GM19099 (cell line): Measurements from ENCODE around the gene CREB5.

Experiments used
- POLR2A ChIP-seq: IDR thresholded peaks from 3 replicates; pipeline ENCODE4 v1.6.1; 2011; ENCODE audit warnings: low read depth; ENCODE audit not compliant: insufficient read length; ENCODE audit errors: extremely low read depth

CREB5 gene

GRCh38 chr7:28418311-28418710 lies 6.0 kb downstream of the CREB5 start:
- TF ChIP-seq POLR2A: no peak

GRCh38 chr7:28418966-28419365 lies 6.6 kb downstream of the CREB5 start:
- TF ChIP-seq POLR2A: no peak

- no peak for TF ChIP-seq POLR2A
Observed at GRCh38 chr7:28419716-28420115, 7.4 kb downstream of the CREB5 start.

GRCh38 chr7:28423112-28423511 lies 10.8 kb downstream of the CREB5 start:
- no peak for TF ChIP-seq POLR2A

GRCh38 chr7:28423918-28424514 lies 11.7 kb downstream of the CREB5 start:
- no peak for TF ChIP-seq POLR2A

GRCh38 chr7:28425496-28425895 lies 13.2 kb downstream of the CREB5 start:
- TF ChIP-seq POLR2A: no peak

- TF ChIP-seq POLR2A: no peak
Observed at GRCh38 chr7:28427236-28427635, 14.9 kb downstream of the CREB5 start.

GRCh38 chr7:28430616-28431015 lies 18.3 kb downstream of the CREB5 start:
- TF ChIP-seq POLR2A: no peak

GRCh38 chr7:28432105-28432504 lies 19.8 kb downstream of the CREB5 start:
- no peak for TF ChIP-seq POLR2A

- no peak for TF ChIP-seq POLR2A
Observed at GRCh38 chr7:28433039-28433438, 20.7 kb downstream of the CREB5 start.

- no peak for TF ChIP-seq POLR2A
Observed at GRCh38 chr7:28433699-28434219, 21.4 kb downstream of the CREB5 start.

- TF ChIP-seq POLR2A: no peak
Observed at GRCh38 chr7:28434510-28434909, 22.2 kb downstream of the CREB5 start.

- TF ChIP-seq POLR2A: no peak
Observed at GRCh38 chr7:28435152-28435551, 22.8 kb downstream of the CREB5 start.

GRCh38 chr7:28435732-28436378 lies 23.5 kb downstream of the CREB5 start:
- no peak for TF ChIP-seq POLR2A

GRCh38 chr7:28440055-28440601 lies 27.8 kb downstream of the CREB5 start:
- no peak for TF ChIP-seq POLR2A
